Measurements from ENCODE around the gene GPATCH2. TPM values are rescaled to one million over a fixed set of nuclear protein-coding genes. Genes with fewer than 3 reads are reported as not detected.

GPATCH2 gene
- total and polyA plus RNA-seq, 10 of the 15 experiments (the other 5 are each of a cell fraction or from before 2014, with no cell fraction given): 3.2 to 12.2 (median 5.4) TPM

- TF ChIP-seq BCL11A (IDR thresholded peaks at IDR 0.05; ENCODE audit: low read depth, low read length) (no peak), PAX8 (IDR thresholded peaks at IDR 0.05) (no peak), EZH2 (IDR thresholded peaks at IDR 0.05; ENCODE audit: borderline replicate concordance, control insufficient read depth, low read depth, low read length) (no peak), CHD2 (IDR thresholded peaks at IDR 0.05; ENCODE audit: borderline replicate concordance, low read depth, low read length) (no peak), ESRRA (IDR thresholded peaks at IDR 0.05; ENCODE audit: low read length) (no peak), BMI1 (IDR thresholded peaks at IDR 0.05; ENCODE audit: borderline replicate concordance) (no peak), BRCA1 (IDR thresholded peaks at IDR 0.05; ENCODE audit: low read depth, low read length) (no peak)
- TF ChIP-seq, protein P1, sequence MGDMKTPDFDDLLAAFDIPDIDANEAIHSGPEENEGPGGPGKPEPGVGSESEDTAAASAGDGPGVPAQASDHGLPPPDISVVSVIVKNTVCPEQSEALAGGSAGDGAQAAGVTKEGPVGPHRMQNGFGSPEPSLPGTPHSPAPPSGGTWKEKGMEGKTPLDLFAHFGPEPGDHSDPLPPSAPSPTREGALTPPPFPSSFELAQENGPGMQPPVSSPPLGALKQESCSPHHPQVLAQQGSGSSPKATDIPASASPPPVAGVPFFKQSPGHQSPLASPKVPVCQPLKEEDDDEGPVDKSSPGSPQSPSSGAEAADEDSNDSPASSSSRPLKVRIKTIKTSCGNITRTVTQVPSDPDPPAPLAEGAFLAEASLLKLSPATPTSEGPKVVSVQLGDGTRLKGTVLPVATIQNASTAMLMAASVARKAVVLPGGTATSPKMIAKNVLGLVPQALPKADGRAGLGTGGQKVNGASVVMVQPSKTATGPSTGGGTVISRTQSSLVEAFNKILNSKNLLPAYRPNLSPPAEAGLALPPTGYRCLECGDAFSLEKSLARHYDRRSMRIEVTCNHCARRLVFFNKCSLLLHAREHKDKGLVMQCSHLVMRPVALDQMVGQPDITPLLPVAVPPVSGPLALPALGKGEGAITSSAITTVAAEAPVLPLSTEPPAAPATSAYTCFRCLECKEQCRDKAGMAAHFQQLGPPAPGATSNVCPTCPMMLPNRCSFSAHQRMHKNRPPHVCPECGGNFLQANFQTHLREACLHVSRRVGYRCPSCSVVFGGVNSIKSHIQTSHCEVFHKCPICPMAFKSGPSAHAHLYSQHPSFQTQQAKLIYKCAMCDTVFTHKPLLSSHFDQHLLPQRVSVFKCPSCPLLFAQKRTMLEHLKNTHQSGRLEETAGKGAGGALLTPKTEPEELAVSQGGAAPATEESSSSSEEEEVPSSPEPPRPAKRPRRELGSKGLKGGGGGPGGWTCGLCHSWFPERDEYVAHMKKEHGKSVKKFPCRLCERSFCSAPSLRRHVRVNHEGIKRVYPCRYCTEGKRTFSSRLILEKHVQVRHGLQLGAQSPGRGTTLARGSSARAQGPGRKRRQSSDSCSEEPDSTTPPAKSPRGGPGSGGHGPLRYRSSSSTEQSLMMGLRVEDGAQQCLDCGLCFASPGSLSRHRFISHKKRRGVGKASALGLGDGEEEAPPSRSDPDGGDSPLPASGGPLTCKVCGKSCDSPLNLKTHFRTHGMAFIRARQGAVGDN (IDR thresholded peaks at IDR 0.05): no peak
Observed at GRCh38 chr1:217456261-217456660, 174.6 kb downstream of the GPATCH2 start (continued).

- no peak for FAIRE-seq
- in situ Hi-C loops (cut with MboI): no loop called here
- POLR2A ChIA-PET: no interaction called here
- TF ChIP-seq POU2F2 (IDR thresholded peaks at IDR 0.05; ENCODE audit: borderline replicate concordance, low read depth, low read length) (no peak), CBFB (IDR thresholded peaks at IDR 0.05; ENCODE audit: low read depth) (no peak), BMI1 (IDR thresholded peaks at IDR 0.05; ENCODE audit: borderline replicate concordance) (no peak), ATF3 (IDR thresholded peaks at IDR 0.05; ENCODE audit: borderline replicate concordance, extremely low read depth, low read depth, low read length) (no peak)
- TF ChIP-seq, protein P2, sequence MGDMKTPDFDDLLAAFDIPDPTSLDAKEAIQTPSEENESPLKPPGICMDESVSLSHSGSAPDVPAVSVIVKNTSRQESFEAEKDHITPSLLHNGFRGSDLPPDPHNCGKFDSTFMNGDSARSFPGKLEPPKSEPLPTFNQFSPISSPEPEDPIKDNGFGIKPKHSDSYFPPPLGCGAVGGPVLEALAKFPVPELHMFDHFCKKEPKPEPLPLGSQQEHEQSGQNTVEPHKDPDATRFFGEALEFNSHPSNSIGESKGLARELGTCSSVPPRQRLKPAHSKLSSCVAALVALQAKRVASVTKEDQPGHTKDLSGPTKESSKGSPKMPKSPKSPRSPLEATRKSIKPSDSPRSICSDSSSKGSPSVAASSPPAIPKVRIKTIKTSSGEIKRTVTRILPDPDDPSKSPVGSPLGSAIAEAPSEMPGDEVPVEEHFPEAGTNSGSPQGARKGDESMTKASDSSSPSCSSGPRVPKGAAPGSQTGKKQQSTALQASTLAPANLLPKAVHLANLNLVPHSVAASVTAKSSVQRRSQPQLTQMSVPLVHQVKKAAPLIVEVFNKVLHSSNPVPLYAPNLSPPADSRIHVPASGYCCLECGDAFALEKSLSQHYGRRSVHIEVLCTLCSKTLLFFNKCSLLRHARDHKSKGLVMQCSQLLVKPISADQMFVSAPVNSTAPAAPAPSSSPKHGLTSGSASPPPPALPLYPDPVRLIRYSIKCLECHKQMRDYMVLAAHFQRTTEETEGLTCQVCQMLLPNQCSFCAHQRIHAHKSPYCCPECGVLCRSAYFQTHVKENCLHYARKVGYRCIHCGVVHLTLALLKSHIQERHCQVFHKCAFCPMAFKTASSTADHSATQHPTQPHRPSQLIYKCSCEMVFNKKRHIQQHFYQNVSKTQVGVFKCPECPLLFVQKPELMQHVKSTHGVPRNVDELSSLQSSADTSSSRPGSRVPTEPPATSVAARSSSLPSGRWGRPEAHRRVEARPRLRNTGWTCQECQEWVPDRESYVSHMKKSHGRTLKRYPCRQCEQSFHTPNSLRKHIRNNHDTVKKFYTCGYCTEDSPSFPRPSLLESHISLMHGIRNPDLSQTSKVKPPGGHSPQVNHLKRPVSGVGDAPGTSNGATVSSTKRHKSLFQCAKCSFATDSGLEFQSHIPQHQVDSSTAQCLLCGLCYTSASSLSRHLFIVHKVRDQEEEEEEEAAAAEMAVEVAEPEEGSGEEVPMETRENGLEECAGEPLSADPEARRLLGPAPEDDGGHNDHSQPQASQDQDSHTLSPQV (IDR thresholded peaks at IDR 0.05): no peak
Observed at GRCh38 chr1:217453816-217454215, 177.1 kb downstream of the GPATCH2 start.

More at GRCh38 chr1:217453816-217454215, 177.1 kb downstream of the GPATCH2 start:
- Histone ChIP-seq H2AFZ (ENCODE audit: control insufficient read depth, low read depth, low read length) (no peak overlapping the region), H3K27me3 (replicated peaks in 1 of 2; ENCODE audit: control insufficient read depth in 2 of 2, insufficient read depth in 2 of 2, low read length in 1 of 2) (no peaks in the 10 kb centered on the region), H3K36me3 (ENCODE audit: control insufficient read depth in 2 of 2, insufficient read depth in 2 of 2, low read length in 1 of 2) (no peaks in the 10 kb centered on the region), H3K9me3 (replicated peaks; ENCODE audit: control insufficient read depth, insufficient read depth, low read length) (no peaks in the 10 kb centered on the region), H4K20me1 (ENCODE audit: control insufficient read depth, insufficient read depth) (no peaks in the 10 kb centered on the region), H3K79me2 (ENCODE audit: control insufficient read depth, insufficient read depth, low read length) (no peaks in the 10 kb centered on the region), H3K4me3 (no peak overlapping the region), H3K4me1 (ENCODE audit: control insufficient read depth, insufficient read depth, low read length) (no peaks in the 10 kb centered on the region), H3K27ac (ENCODE audit: control insufficient read depth, insufficient read depth) (no peak overlapping the region), H3K4me2 (ENCODE audit: control insufficient read depth, insufficient read depth) (no peak overlapping the region), H3K9ac (ENCODE audit: control insufficient read depth, insufficient read depth, low read length) (no peak overlapping the region)
- intact Hi-C loops (cut with micrococcal nuclease; ENCODE audit: unreplicated experiment): no loop called here
- WGBS (ENCODE audit: insufficient coverage, insufficient replicate concordance, low lambda C conversion rate, missing lambda C conversion rate): 96% methylated on average over 4 of the region's 4 CpGs
- ATAC-seq (no peak), DNase-seq (ENCODE audit: low read depth, low spot score) (no peak)
- no TSS peak for BruUV-seq (replicated peaks)
- RAD21 ChIA-PET (ENCODE audit: unreplicated experiment): no interaction called here
- CTCF ChIA-PET: no interaction called here
- SMC1A ChIA-PET (ENCODE audit: uncharacterized antibody, unreplicated experiment): no interaction called here

Measured in GM12878 (cell line).